Liver (tissue), 9 donors: ENCODE data around the gene ACE2. TPM values are rescaled to one million over a fixed set of nuclear protein-coding genes. Genes with fewer than 3 reads are reported as not detected.

Source experiments
- DNase-seq: peaks from one replicate; pipeline ENCODE4 v3.0.0-alpha.2; 2017; ENCODE audit warnings: low spot score
- H3K27ac ChIP-seq, 2 donors: one replicate each; pipeline ENCODE4 v1.7.0; 2013; ENCODE audit warnings: inconsistent platforms in 2 of 2, low read length in 2 of 2, control low read depth in 1 of 2, low read depth in 1 of 2, mild to moderate bottlenecking in 1 of 2
- H3K27me3 ChIP-seq, 4 donors: one replicate each; pipeline versions ENCODE4 v1.6.1 to v1.7.0; 2013; ENCODE audit warnings: low read length in 3 of 4, inconsistent platforms in 1 of 4, mild to moderate bottlenecking in 1 of 4, moderate library complexity in 1 of 4; ENCODE audit not compliant: control insufficient read depth in 4 of 4, insufficient read depth in 4 of 4
- H3K36me3 ChIP-seq, 4 donors: one replicate each; pipeline versions ENCODE4 v1.6.1 to v1.7.0; 2013; ENCODE audit warnings: low read length in 3 of 4, mild to moderate bottlenecking in 3 of 4, low read depth in 1 of 4, moderate library complexity in 1 of 4; ENCODE audit not compliant: control insufficient read depth in 4 of 4, insufficient read depth in 3 of 4
- H3K4me1 ChIP-seq, 4 donors: one replicate each; pipeline versions ENCODE4 v1.6.1 to v1.7.0; 2013; ENCODE audit warnings: low read length in 3 of 4, mild to moderate bottlenecking in 3 of 4, moderate library complexity in 1 of 4; ENCODE audit not compliant: control insufficient read depth in 4 of 4, insufficient read depth in 4 of 4
- H3K4me3 ChIP-seq, 3 donors: one replicate each; pipeline versions ENCODE4 v1.6.1 to v1.7.0; 2013; ENCODE audit warnings: low read length in 3 of 3, control low read depth in 1 of 3, low read depth in 1 of 3, mild to moderate bottlenecking in 1 of 3
- H3K9ac ChIP-seq, 2 donors: one replicate each; pipeline ENCODE4 v1.7.0; 2013; ENCODE audit warnings: low read length in 2 of 2, mild to moderate bottlenecking in 2 of 2, moderate library complexity in 2 of 2, control low read depth in 1 of 2, low read depth in 1 of 2
- H3K9me3 ChIP-seq, 4 donors: one replicate each; pipeline versions ENCODE4 v1.6.1 to v1.7.0; 2013; ENCODE audit warnings: low read length in 3 of 4; ENCODE audit not compliant: control insufficient read depth in 4 of 4
- EGR1 ChIP-seq, 2 donors: IDR thresholded peaks; 2 replicates each; pipeline ENCODE4 v1.6.1; 2016 to 2018; ENCODE audit warnings: antibody characterized with exemption in 2 of 2, low read depth in 2 of 2
- FOXA1 ChIP-seq: IDR thresholded peaks from 2 replicates; pipeline ENCODE4 v1.6.1; 2016; ENCODE audit warnings: antibody characterized with exemption
- FOXA2 ChIP-seq: IDR thresholded peaks from 2 replicates; pipeline ENCODE4 v1.6.1; 2016; ENCODE audit warnings: antibody characterized with exemption
- GABPA ChIP-seq, 2 donors: IDR thresholded peaks in 1 of 2; conservative IDR thresholded peaks in 1 of 2; 2 replicates each; pipeline ENCODE4 v1.6.1; 2016; ENCODE audit warnings: antibody characterized with exemption in 2 of 2, mild to moderate bottlenecking in 1 of 2, moderate library complexity in 1 of 2
- HNF4A ChIP-seq, 2 donors: conservative IDR thresholded peaks; 2 replicates each; pipeline ENCODE4 v1.6.1; 2016; ENCODE audit warnings: antibody characterized with exemption in 2 of 2, mild to moderate bottlenecking in 2 of 2
- HNF4G ChIP-seq: IDR thresholded peaks from 2 replicates; pipeline ENCODE4 v1.6.1; 2016; ENCODE audit warnings: antibody characterized with exemption
- JUND ChIP-seq, 2 donors: IDR thresholded peaks; 2 replicates each; pipeline ENCODE4 v1.6.1; 2016; ENCODE audit warnings: antibody characterized with exemption in 2 of 2
- NR2F2 ChIP-seq: IDR thresholded peaks from 2 replicates; pipeline ENCODE4 v1.6.1; 2016; ENCODE audit warnings: antibody characterized with exemption
- RAD21 ChIP-seq, 2 donors: IDR thresholded peaks; 2 replicates each; pipeline ENCODE4 v1.6.1; 2016; ENCODE audit warnings: antibody characterized with exemption in 2 of 2, mild to moderate bottlenecking in 2 of 2
- RXRA ChIP-seq, 2 donors: IDR thresholded peaks; 2 replicates each; pipeline ENCODE4 v1.6.1; 2017 to 2018; ENCODE audit warnings: antibody characterized with exemption in 2 of 2, mild to moderate bottlenecking in 1 of 2
- SP1 ChIP-seq: IDR thresholded peaks from 2 replicates; pipeline ENCODE4 v1.6.1; 2018; ENCODE audit warnings: antibody characterized with exemption, mild to moderate bottlenecking
- TAF1 ChIP-seq: conservative IDR thresholded peaks from 2 replicates; pipeline ENCODE4 v1.6.1; 2016; ENCODE audit warnings: antibody characterized with exemption, mild to moderate bottlenecking
- YY1 ChIP-seq: IDR thresholded peaks from 2 replicates; pipeline ENCODE4 v1.6.1; 2016; ENCODE audit warnings: antibody characterized with exemption, mild to moderate bottlenecking
- WGBS: extraction: QIAGEN DNeasy Blood & Tissue Kit; methylation state at CpG from one replicate; pipeline ENCODE4 v1.1.7; 2013; 5-methylcytosine and 5-hydroxymethylcytosine counted together
- polyA plus RNA-seq, 2 donors: library from polyadenylated mRNA; stranded (reverse) in 1 of 2; unstranded in 1 of 2; fragments of 200-250 nt in 1 of 2; fragments of >200 nt in 1 of 2; fragmentation: Nextera tagmentation in 1 of 2; extraction: Ambion mirVana in 1 of 2; gene quantifications; one replicate each; pipeline versions ENCODE4 v1.2.1 to v1.2.3, GENCODE V29; 2013 to 2015
- total RNA-seq, 2 donors: library from RNA; depleted of rRNA; stranded (reverse); fragments of >200 nt; gene quantifications; one replicate each; pipeline ENCODE4 v1.2.3, GENCODE V29; 2014
- TF ChIP-seq, protein P1 (sequence below): fragments of 150-350 bp; IDR thresholded peaks from 2 replicates; pipeline ENCODE4 v1.5.1; 2017; ENCODE audit warnings: improper control_type of control experiment, low read depth, low read length; ENCODE audit not compliant: missing input control
- TF ChIP-seq, protein P2 (sequence below): IDR thresholded peaks from 2 replicates; pipeline ENCODE4 v1.6.1; 2016; ENCODE audit warnings: antibody characterized with exemption
- TF ChIP-seq, protein P3 (sequence below): IDR thresholded peaks from 2 replicates; pipeline ENCODE4 v1.6.1; 2016; ENCODE audit warnings: antibody characterized with exemption, mild to moderate bottlenecking
- TF ChIP-seq, protein P4 (sequence below): IDR thresholded peaks from 2 replicates; pipeline ENCODE4 v1.6.1; 2016; ENCODE audit warnings: antibody characterized with exemption
- TF ChIP-seq, protein P5 (sequence below): IDR thresholded peaks from 2 replicates; pipeline ENCODE4 v1.6.1; 2016; ENCODE audit warnings: antibody characterized with exemption
- donor health status: healthy.
- donor health status: healthy.
- donor health status: healthy.
- donor health status: healthy.
- donor health status: healthy.

Gene ACE2
- total and polyA plus RNA-seq, 4 donors, result 0.33 to 4.1 (median 0.56) TPM

DNA sequence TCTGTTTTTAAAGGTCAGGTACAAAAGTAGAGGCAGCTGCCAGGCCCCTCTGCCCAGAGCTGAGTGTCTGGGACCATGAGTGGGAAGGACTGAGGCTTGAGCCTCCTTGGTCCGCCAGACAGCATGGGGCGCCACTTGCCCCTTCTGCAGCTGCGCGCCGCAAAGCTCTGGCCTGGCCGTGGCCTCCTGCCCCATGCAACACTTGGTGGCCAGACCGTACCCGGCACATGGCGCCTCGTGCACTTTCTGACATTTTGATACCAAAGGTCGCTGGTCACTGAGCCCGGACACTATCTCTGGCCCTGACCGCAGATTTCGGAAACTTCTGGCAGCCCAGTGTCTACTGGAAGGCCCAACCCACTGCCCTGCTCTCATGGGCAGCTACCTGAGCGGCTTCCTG is 45.3 kb upstream of the ACE2 start:
- Histone ChIP-seq H3K36me3 (no peaks in the 10 kb centered on the region), H3K9ac (no peak overlapping the region), H3K4me3 (no peak overlapping the region), H3K4me1 (no peaks in the 10 kb centered on the region), H3K9me3 (no peaks in the 10 kb centered on the region), H3K27me3 (no peaks in the 10 kb centered on the region), H3K27ac (no peak overlapping the region)
- no peak for TF ChIP-seq RXRA (IDR thresholded peaks at IDR 0.05)
- no peak for TF ChIP-seq TAF1
- TF ChIP-seq, protein P1, sequence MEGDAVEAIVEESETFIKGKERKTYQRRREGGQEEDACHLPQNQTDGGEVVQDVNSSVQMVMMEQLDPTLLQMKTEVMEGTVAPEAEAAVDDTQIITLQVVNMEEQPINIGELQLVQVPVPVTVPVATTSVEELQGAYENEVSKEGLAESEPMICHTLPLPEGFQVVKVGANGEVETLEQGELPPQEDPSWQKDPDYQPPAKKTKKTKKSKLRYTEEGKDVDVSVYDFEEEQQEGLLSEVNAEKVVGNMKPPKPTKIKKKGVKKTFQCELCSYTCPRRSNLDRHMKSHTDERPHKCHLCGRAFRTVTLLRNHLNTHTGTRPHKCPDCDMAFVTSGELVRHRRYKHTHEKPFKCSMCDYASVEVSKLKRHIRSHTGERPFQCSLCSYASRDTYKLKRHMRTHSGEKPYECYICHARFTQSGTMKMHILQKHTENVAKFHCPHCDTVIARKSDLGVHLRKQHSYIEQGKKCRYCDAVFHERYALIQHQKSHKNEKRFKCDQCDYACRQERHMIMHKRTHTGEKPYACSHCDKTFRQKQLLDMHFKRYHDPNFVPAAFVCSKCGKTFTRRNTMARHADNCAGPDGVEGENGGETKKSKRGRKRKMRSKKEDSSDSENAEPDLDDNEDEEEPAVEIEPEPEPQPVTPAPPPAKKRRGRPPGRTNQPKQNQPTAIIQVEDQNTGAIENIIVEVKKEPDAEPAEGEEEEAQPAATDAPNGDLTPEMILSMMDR, result no peak
- no peak for TF ChIP-seq HNF4A (conservative IDR thresholded peaks at IDR 0.05)
- no peak for TF ChIP-seq GABPA (IDR thresholded peaks at IDR 0.05 in 1 of 2, conservative IDR thresholded peaks at IDR 0.05 in 1 of 2)
- no peak for TF ChIP-seq FOXA2
- TF ChIP-seq HNF4G, result no peak
- no peak for TF ChIP-seq YY1
- TF ChIP-seq, protein P2, sequence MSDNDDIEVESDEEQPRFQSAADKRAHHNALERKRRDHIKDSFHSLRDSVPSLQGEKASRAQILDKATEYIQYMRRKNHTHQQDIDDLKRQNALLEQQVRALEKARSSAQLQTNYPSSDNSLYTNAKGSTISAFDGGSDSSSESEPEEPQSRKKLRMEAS, result no peak
- no peak for TF ChIP-seq RAD21 (IDR thresholded peaks at IDR 0.05)
- TF ChIP-seq, protein P3, sequence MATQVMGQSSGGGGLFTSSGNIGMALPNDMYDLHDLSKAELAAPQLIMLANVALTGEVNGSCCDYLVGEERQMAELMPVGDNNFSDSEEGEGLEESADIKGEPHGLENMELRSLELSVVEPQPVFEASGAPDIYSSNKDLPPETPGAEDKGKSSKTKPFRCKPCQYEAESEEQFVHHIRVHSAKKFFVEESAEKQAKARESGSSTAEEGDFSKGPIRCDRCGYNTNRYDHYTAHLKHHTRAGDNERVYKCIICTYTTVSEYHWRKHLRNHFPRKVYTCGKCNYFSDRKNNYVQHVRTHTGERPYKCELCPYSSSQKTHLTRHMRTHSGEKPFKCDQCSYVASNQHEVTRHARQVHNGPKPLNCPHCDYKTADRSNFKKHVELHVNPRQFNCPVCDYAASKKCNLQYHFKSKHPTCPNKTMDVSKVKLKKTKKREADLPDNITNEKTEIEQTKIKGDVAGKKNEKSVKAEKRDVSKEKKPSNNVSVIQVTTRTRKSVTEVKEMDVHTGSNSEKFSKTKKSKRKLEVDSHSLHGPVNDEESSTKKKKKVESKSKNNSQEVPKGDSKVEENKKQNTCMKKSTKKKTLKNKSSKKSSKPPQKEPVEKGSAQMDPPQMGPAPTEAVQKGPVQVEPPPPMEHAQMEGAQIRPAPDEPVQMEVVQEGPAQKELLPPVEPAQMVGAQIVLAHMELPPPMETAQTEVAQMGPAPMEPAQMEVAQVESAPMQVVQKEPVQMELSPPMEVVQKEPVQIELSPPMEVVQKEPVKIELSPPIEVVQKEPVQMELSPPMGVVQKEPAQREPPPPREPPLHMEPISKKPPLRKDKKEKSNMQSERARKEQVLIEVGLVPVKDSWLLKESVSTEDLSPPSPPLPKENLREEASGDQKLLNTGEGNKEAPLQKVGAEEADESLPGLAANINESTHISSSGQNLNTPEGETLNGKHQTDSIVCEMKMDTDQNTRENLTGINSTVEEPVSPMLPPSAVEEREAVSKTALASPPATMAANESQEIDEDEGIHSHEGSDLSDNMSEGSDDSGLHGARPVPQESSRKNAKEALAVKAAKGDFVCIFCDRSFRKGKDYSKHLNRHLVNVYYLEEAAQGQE, result no peak
- TF ChIP-seq, protein P4, sequence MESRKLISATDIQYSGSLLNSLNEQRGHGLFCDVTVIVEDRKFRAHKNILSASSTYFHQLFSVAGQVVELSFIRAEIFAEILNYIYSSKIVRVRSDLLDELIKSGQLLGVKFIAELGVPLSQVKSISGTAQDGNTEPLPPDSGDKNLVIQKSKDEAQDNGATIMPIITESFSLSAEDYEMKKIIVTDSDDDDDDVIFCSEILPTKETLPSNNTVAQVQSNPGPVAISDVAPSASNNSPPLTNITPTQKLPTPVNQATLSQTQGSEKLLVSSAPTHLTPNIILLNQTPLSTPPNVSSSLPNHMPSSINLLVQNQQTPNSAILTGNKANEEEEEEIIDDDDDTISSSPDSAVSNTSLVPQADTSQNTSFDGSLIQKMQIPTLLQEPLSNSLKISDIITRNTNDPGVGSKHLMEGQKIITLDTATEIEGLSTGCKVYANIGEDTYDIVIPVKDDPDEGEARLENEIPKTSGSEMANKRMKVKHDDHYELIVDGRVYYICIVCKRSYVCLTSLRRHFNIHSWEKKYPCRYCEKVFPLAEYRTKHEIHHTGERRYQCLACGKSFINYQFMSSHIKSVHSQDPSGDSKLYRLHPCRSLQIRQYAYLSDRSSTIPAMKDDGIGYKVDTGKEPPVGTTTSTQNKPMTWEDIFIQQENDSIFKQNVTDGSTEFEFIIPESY, result no peak
- no peak for TF ChIP-seq FOXA1
- no peak for TF ChIP-seq NR2F2
- no peak for TF ChIP-seq JUND (IDR thresholded peaks at IDR 0.05)
- TF ChIP-seq EGR1 (IDR thresholded peaks at IDR 0.05; ENCODE audit: low read depth in 2 of 2), result no peak
- TF ChIP-seq, protein P5, sequence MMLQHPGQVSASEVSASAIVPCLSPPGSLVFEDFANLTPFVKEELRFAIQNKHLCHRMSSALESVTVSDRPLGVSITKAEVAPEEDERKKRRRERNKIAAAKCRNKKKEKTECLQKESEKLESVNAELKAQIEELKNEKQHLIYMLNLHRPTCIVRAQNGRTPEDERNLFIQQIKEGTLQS, result no peak
- no peak for TF ChIP-seq SP1
- DNase-seq, result no peak
- WGBS, result 95% methylated on average over 15 of the region's 15 CpGs
